HS-5 (cell line): ENCODE measurements around the gene NUTF2.
A peak's percentile ranks its signal among the peaks of the same experiment; 100 is the strongest.
"Not testable (repeated sequence)": the region's sequence is repeated elsewhere in the genome, so short reads cannot be mapped to it uniquely, and the experiment has no call there.

Experiments used
- DNase-seq: peaks from one replicate; pipeline ENCODE4 v3.0.0-alpha.2; 2012; ENCODE audit warnings: low read depth

NUTF2 gene

DNA sequence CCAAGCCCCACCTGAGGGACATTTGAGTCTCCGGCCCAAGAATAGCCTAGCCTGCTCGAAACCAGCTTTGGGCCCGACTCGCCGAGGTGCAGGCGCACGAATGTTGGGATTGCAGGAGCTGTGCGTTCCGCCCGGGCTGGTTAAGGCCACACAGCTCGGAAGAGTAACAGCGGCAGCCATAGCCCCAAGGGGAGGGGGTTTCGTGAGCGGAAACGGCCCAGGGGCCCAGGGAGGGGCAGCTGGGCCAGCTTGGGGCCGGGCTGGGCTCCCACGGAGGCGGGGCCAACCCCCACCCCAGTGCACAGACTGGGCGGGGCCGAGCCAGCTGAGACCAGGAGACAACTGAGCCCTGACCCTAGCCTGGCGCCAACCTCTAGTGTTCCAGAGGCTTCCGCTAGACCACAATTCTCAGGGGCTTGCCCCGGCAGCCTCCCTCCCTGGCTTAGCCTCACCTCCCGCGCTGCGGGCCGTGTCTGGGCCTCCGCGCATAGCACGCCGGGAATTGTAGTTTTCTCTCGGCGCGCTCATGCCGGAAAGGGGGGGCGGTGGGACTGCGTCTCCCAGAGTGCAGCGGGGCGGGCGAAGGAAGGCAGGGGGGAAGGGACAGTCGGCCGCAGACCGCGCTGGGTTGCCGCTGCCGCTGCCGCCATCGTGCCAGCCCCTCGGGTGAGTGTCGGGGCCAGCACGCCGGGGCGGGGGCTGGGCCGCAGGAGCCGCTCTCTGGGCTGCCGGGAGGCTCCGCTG, at the start of gene NUTF2:
Gene NUTF2, plus strand, starts transcription at position 614 of the 744 bp plus-strand sequence. CDS start 18,198 bp downstream, outside the sequence.
- DNase-seq: peak; percentile 75

GRCh38 chr16:67800338-67800926, 46.3 kb upstream of the NUTF2 start:
- no peak for DNase-seq

DNA sequence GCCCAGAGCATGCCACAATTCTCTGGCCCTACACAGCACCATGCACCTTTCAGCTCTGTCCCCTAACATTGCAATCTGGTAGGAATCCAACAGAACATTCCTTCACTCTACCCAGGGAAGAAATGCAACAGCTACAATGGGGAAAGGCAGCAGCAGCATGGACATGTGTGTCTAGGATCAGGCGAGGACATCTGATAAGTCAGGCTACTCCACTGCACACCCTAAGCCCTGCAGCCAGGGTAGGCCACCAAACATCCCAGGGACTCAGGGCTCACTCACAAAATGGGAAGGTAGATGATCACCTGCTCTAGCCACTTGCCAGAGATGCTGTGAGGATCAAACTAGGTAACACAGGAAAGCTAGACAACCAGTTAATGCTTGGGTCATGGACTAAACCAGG, 45.5 kb upstream of the NUTF2 start:
- no peak for DNase-seq

DNA sequence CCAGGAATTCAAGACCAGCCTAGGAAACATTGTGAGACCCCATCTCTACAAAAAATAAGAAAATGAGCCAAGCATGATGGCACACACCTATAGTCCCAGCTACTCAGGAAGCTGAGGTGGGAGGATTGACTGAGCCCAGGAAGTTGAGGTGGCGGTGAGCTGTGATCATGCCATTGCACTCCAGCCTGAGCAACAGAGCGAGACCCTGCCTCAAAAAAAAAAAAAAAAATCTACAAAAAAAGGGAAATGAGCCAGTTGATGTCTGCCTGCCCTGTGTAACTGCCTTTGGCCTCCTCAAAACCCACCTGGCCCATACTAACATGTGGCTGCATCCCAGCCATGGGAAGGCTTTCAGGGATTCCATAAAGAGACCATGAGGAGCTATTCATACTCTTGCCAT, 44.9 kb upstream of the NUTF2 start:
- DNase-seq: no peak

GRCh38 chr16:67803894-67804293, 42.8 kb upstream of the NUTF2 start:
- DNase-seq: no peak

GRCh38 chr16:67804853-67805542, 41.7 kb upstream of the NUTF2 start:
- DNase-seq: no peak

GRCh38 chr16:67805718-67806427, 40.9 kb upstream of the NUTF2 start:
- no peak for DNase-seq

- DNase-seq: peak; percentile 98
Observed at GRCh38 chr16:67806428-67807147, 40.1 kb upstream of the NUTF2 start, which contains the start of the genes RANBP10 and TSNAXIP1. TSS of gene RANBP10 (minus strand) at chr16:67806560. CDS start at chr16:67806536, 24 bp downstream. TSS of gene TSNAXIP1 (plus strand) at chr16:67806889. CDS start at chr16:67807150, 261 bp downstream.

GRCh38 chr16:67807148-67807682, 39.5 kb upstream of the NUTF2 start:
- DNase-seq: no peak

DNA sequence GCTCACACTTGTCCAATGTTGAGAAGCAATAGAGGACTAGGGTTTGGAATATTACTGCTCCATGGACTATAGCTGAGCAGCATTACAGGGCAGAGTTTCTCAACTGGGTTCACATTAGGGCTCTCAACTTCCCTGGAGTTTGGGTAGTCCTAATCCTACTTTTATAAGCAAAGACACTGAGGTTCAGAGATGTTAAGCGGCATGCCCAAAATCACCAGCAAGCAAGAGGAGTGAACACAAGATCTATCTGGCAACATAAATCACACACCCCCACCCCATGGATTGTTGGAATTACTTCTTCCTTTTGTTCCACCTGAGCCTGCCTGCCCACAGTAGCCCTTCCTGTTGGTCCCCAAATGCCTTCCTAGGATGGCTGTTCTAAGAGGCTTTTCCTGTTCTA, 34.8 kb upstream of the NUTF2 start:
- no peak for DNase-seq

GRCh38 chr16:67814567-67814966, 32.2 kb upstream of the NUTF2 start:
- no peak for DNase-seq

DNA sequence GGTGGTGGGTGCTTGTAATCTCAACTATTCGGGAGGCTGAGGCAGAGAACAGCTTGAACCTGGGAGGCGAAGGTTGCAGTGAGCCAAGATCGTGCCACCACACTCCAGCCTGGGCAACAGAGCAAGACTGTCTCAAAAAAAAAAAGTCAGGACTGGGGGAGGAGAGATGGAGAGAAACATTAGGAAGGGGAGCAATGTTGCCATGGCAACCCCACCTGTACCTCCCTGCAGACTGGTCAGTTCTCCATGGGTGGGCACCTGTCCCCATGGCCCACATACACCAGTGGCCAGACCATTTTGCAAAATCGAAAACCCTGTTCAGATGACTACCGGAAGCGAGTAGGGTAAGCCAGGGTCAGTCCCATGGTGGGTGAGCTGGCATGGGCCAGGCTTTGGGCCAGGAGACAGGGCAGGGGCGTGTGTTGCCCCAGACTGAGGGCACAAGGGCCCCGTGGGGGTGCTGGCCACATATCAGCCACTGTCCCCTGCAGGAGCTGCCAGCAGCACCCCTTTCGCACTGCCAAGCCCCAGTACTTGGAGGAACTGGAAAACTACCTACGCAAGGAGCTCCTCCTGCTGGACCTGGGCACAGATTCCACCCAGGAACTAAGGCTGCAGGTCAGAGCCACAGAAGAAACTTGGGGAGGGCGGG, 26.0 kb upstream of the NUTF2 start:
- no peak for DNase-seq

DNA sequence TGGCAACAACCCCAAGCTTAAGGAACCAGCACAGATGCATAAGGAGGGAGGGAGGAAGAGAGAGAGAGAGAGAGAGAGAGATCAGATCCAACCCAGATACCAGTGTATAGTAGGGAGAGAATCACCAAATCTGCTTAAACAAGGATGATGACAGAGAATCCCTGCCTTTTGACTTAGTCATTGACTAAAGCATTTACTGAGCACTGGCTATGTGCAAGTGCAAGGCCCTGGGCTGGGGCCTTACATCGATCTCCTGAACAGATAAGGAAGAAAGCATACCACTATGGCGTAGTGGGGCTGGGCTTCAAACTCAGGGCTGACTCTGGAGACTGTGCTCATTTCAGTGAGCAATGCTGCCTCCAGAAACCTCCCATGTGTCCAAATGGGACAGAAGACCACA, 24.2 kb upstream of the NUTF2 start:
- no peak for DNase-seq

DNA sequence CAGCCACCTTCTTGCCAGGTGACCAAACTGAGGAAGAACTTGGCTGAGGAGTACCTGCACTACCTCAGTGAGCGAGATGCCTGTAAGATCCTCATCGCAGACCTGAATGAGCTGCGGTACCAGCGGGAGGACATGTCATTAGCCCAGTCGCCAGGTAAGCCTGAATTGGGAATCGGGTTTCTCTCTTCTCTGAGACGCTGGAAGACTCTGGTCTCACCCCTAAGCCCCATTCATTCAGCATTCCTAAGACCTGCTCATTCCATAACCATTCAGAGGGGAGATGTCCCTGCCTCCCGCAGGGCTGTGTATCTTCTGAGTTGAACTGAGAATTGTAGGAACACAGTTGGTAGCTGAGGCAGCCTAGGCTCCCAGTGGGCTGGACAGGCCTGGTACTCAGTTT, 21.6 kb upstream of the NUTF2 start:
- no peak for DNase-seq

GRCh38 chr16:67825906-67826305, 20.8 kb upstream of the NUTF2 start:
- no peak for DNase-seq

DNA sequence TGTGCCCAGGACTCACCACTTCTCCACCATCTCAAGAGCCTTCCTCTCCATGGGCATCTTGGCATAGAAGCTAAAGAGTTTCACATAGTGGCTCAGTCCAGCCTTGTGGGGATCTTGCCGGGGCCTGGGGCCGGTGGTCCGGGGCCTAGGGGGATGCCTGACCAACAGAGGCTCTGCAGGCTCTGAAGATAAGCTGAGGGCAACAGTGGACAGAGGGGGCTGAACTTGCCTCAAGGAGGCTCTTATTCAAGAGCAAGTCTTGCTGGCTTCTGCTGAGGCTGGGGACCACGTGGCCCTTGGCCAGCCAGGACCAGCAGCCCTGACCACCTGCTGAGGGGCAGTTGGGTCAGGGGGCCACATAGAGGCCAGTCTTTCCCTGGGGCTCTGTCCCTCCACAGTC, 18.1 kb upstream of the NUTF2 start:
- no peak for DNase-seq

- DNase-seq: peak; percentile 57
Observed at GRCh38 chr16:67833030-67833414, 13.7 kb upstream of the NUTF2 start.

- DNase-seq: peak; percentile 54
Observed at GRCh38 chr16:67833415-67834241, 13.1 kb upstream of the NUTF2 start.

DNA sequence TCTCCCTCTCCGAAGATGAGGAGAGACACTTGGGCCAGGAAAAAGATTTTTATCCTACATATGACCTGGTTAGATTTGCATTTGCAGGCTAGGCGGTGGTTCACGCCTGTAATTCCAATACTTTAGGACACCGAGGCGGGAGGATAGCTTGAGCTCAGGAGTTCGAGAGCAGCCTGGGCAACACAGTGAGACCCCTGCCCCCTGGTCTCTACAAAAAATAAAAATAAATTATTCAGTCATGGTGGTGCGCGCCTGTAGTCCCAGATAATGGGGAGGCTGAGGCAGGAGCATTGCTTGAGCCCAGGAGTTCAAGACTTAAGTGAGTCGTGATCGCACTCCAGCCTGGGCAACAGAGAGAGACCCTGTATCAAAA, 12.5 kb upstream of the NUTF2 start:
- no peak for DNase-seq

GRCh38 chr16:67837190-67837589, 9.5 kb upstream of the NUTF2 start:
- not testable (repeated sequence) for DNase-seq
